Epithelial cell of proximal tubule (primary cell): ENCODE data around the gene CADM3. TPM values are rescaled to one million over a fixed set of nuclear protein-coding genes. Genes with fewer than 3 reads are reported as not detected.

Source experiments
- DNase-seq: peaks from one replicate; pipeline ENCODE4 v3.0.0-alpha.2; 2011; ENCODE audit warnings: low read depth
- H3K4me3 ChIP-seq: 2 replicates; pipeline ENCODE4 v1.5.1; 2011; ENCODE audit warnings: low read depth, mild to moderate bottlenecking, low read length
- CTCF ChIP-seq: conservative IDR thresholded peaks from 2 replicates; pipeline ENCODE4 v1.5.1; 2012; ENCODE audit warnings: low read depth, mild to moderate bottlenecking, low read length
- total RNA-seq: library from RNA; depleted of rRNA; stranded (reverse); fragments of >200 nt; gene quantifications from 2 replicates; pipeline ENCODE4 v1.2.3, GENCODE V29; 2015

CADM3 gene
- total RNA-seq, 1 donor from 2014 or later: not detected

GRCh38 chr1:159250638-159251216, 79.3 kb downstream of the CADM3 start:
- H3K4me3 ChIP-seq: no peak overlapping the region
- TF ChIP-seq CTCF: peak; percentile 27
- no peak for DNase-seq

Other genes starting within 250 kb of the CADM3 start
- not detected in 2 replicates for gene PYHIN1, start 240.1 kb upstream of the CADM3 start, total RNA-seq
- gene IFI16, start 161.7 kb upstream of the CADM3 start, total RNA-seq: 8.0 and 11.4 TPM in 2 replicates
- 0.29 TPM in 1 of 2 replicates, not detected in the other for gene AIM2, start 94.8 kb upstream of the CADM3 start, total RNA-seq
- not detected in 2 replicates for gene ACKR1, start 33.3 kb downstream of the CADM3 start, total RNA-seq
- not detected in 2 replicates for gene FCER1A, start 130.7 kb downstream of the CADM3 start, total RNA-seq